ENCODE data around the gene HLA-DOA.

HLA-DOA gene

GRCh38 chr6:32984622-32985389, 24.6 kb downstream of the HLA-DOA start (continued):
- TF ChIP-seq GLIS2 (tag by site-specific recombination; IDR thresholded peaks at IDR 0.05) (no peak), ZNF658 (tag by site-specific recombination; IDR thresholded peaks at IDR 0.05) (no peak), ZSCAN30 (tag by site-specific recombination; IDR thresholded peaks at IDR 0.05) (peak; percentile 75), SP7 (tag by site-specific recombination; IDR thresholded peaks at IDR 0.05) (peak; percentile 36; the same call in 1 of the 2 replicates), ZSCAN16 (tag by site-specific recombination; IDR thresholded peaks at IDR 0.05) (no peak), ZNF248 (tag by site-specific recombination; IDR thresholded peaks at IDR 0.05) (no peak), BCL11A (tag by site-specific recombination; IDR thresholded peaks at IDR 0.05; ENCODE audit: low read depth) (no peak), ZNF510 (tag by site-specific recombination; IDR thresholded peaks at IDR 0.05; ENCODE audit: insufficient replicate concordance) (no peak), ZNF776 (tag by site-specific recombination; IDR thresholded peaks at IDR 0.05; ENCODE audit: borderline replicate concordance) (no peak), CTCF (tag by site-specific recombination; IDR thresholded peaks at IDR 0.05) (peak; percentile 85), ZNF148 (tag by site-specific recombination; IDR thresholded peaks at IDR 0.05; ENCODE audit: borderline replicate concordance) (no peak), ZNF768 (tag by site-specific recombination; IDR thresholded peaks at IDR 0.05) (no peak), ZNF391 (tag by site-specific recombination; IDR thresholded peaks at IDR 0.05; ENCODE audit: borderline replicate concordance, low read depth) (no peak), ZNF530 (tag by site-specific recombination; IDR thresholded peaks at IDR 0.05; ENCODE audit: low read depth) (no peak), ZBTB7A (tag by site-specific recombination; IDR thresholded peaks at IDR 0.05; ENCODE audit: low read depth) (no peak), ZNF76 (tag by site-specific recombination; IDR thresholded peaks at IDR 0.05; ENCODE audit: borderline replicate concordance, low read depth) (no peak), ZNF324 (tag by site-specific recombination; IDR thresholded peaks at IDR 0.05) (no peak), ZNF707 (tag by site-specific recombination; IDR thresholded peaks at IDR 0.05) (no peak), MZF1 (tag by site-specific recombination; IDR thresholded peaks at IDR 0.05; ENCODE audit: borderline replicate concordance) (peak; percentile 47; the same call in 1 of the 2 replicates)
- TF ChIP-seq, protein P1, sequence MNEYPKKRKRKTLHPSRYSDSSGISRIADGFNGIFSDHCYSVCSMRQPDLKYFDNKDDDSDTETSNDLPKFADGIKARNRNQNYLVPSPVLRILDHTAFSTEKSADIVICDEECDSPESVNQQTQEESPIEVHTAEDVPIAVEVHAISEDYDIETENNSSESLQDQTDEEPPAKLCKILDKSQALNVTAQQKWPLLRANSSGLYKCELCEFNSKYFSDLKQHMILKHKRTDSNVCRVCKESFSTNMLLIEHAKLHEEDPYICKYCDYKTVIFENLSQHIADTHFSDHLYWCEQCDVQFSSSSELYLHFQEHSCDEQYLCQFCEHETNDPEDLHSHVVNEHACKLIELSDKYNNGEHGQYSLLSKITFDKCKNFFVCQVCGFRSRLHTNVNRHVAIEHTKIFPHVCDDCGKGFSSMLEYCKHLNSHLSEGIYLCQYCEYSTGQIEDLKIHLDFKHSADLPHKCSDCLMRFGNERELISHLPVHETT (tag by site-specific recombination; IDR thresholded peaks at IDR 0.05) = no peak; the same call in 1 of the 2 replicates
- TF ChIP-seq, protein P2, sequence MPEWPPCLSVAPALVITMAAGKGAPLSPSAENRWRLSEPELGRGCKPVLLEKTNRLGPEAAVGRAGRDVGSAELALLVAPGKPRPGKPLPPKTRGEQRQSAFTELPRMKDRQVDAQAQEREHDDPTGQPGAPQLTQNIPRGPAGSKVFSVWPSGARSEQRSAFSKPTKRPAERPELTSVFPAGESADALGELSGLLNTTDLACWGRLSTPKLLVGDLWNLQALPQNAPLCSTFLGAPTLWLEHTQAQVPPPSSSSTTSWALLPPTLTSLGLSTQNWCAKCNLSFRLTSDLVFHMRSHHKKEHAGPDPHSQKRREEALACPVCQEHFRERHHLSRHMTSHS (tag by site-specific recombination; IDR thresholded peaks at IDR 0.05) = no peak
- TF ChIP-seq, protein P3, sequence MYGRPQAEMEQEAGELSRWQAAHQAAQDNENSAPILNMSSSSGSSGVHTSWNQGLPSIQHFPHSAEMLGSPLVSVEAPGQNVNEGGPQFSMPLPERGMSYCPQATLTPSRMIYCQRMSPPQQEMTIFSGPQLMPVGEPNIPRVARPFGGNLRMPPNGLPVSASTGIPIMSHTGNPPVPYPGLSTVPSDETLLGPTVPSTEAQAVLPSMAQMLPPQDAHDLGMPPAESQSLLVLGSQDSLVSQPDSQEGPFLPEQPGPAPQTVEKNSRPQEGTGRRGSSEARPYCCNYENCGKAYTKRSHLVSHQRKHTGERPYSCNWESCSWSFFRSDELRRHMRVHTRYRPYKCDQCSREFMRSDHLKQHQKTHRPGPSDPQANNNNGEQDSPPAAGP (tag by site-specific recombination; IDR thresholded peaks at IDR 0.05) = no peak
- TF ChIP-seq, protein P4, sequence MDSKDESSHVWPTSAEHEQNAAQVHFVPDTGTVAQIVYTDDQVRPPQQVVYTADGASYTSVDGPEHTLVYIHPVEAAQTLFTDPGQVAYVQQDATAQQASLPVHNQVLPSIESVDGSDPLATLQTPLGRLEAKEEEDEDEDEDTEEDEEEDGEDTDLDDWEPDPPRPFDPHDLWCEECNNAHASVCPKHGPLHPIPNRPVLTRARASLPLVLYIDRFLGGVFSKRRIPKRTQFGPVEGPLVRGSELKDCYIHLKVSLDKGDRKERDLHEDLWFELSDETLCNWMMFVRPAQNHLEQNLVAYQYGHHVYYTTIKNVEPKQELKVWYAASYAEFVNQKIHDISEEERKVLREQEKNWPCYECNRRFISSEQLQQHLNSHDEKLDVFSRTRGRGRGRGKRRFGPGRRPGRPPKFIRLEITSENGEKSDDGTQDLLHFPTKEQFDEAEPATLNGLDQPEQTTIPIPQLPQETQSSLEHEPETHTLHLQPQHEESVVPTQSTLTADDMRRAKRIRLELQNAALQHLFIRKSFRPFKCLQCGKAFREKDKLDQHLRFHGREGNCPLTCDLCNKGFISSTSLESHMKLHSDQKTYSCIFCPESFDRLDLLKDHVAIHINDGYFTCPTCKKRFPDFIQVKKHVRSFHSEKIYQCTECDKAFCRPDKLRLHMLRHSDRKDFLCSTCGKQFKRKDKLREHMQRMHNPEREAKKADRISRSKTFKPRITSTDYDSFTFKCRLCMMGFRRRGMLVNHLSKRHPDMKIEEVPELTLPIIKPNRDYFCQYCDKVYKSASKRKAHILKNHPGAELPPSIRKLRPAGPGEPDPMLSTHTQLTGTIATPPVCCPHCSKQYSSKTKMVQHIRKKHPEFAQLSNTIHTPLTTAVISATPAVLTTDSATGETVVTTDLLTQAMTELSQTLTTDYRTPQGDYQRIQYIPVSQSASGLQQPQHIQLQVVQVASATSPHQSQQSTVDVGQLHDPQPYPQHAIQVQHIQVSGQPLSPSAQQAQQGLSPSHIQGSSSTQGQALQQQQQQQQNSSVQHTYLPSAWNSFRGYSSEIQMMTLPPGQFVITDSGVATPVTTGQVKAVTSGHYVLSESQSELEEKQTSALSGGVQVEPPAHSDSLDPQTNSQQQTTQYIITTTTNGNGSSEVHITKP (tag by site-specific recombination; IDR thresholded peaks at IDR 0.05) = peak; percentile 86
- TF ChIP-seq, protein P5, sequence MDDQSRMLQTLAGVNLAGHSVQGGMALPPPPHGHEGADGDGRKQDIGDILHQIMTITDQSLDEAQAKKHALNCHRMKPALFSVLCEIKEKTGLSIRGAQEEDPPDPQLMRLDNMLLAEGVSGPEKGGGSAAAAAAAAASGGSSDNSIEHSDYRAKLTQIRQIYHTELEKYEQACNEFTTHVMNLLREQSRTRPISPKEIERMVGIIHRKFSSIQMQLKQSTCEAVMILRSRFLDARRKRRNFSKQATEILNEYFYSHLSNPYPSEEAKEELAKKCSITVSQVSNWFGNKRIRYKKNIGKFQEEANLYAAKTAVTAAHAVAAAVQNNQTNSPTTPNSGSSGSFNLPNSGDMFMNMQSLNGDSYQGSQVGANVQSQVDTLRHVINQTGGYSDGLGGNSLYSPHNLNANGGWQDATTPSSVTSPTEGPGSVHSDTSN (CRISPR knock-in tag; IDR thresholded peaks at IDR 0.05) = no peak
